ENCODE results near the gene PCARE. TPM values are rescaled to one million over a fixed set of nuclear protein-coding genes. Genes with fewer than 3 reads are reported as not detected.

PCARE gene
- not detected for total RNA-seq

DNA sequence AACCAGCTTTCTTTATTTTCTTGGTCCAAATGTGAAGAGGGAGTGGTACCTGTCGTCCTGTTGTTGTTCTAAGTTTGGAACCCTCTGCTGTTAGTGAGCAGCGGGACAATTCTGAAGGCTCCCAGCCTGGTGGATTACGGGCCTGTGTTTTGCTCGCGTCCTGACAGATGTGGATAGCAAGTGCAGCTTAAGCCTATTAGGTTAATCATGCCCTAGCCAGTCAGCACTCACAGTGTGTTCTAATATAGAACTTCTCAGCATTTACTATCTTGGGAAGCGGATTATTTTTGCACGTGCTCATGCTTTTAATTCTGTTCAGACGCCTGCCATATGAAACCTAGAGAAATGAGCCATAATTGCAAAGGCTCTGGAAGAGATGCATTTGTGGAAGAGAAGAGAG, at the start of gene PCARE:
Gene PCARE (minus strand): TSS at position 113 of the 400 bp plus-strand sequence. CDS start 262 bp downstream, outside the sequence.
- no peaks in the 10 kb centered on the region for H3K27me3 ChIP-seq
- H3K27ac ChIP-seq, result no peak within 1 kb of the TSS
- intact Hi-C loops (cut with DNase I), result no loop called here
- H3K4me3 ChIP-seq, result no peak within 1 kb of the TSS
- no peaks in the 10 kb centered on the region for H3K9me3 ChIP-seq
- H3K36me3 ChIP-seq, result no peaks in the 10 kb centered on the region
- H3K4me1 ChIP-seq, result no peaks in the 10 kb centered on the region
- TF ChIP-seq, protein P1, sequence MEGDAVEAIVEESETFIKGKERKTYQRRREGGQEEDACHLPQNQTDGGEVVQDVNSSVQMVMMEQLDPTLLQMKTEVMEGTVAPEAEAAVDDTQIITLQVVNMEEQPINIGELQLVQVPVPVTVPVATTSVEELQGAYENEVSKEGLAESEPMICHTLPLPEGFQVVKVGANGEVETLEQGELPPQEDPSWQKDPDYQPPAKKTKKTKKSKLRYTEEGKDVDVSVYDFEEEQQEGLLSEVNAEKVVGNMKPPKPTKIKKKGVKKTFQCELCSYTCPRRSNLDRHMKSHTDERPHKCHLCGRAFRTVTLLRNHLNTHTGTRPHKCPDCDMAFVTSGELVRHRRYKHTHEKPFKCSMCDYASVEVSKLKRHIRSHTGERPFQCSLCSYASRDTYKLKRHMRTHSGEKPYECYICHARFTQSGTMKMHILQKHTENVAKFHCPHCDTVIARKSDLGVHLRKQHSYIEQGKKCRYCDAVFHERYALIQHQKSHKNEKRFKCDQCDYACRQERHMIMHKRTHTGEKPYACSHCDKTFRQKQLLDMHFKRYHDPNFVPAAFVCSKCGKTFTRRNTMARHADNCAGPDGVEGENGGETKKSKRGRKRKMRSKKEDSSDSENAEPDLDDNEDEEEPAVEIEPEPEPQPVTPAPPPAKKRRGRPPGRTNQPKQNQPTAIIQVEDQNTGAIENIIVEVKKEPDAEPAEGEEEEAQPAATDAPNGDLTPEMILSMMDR (IDR thresholded peaks at IDR 0.05), result no peak
- no peak for DNase-seq
- H3K9ac ChIP-seq (ENCODE audit: low read depth in 2 of 2, low read length in 2 of 2), result no peak within 1 kb of the TSS

- H3K27ac ChIP-seq, result no peak overlapping the region
- H3K36me3 ChIP-seq, result no peaks in the 10 kb centered on the region
- no peaks in the 10 kb centered on the region for H3K9me3 ChIP-seq
- H3K27me3 ChIP-seq, result no peaks in the 10 kb centered on the region
- no peaks in the 10 kb centered on the region for H3K4me1 ChIP-seq
- H3K9ac ChIP-seq (ENCODE audit: low read depth in 2 of 2, low read length in 2 of 2), result no peak overlapping the region
- intact Hi-C loops (cut with DNase I), result no loop called here
- TF ChIP-seq, protein P1 (IDR thresholded peaks at IDR 0.05), result no peak
- H3K4me3 ChIP-seq, result no peak overlapping the region
- DNase-seq, result no peak
These were observed 49.5 kb upstream of the PCARE start for GRCh38 chr2:29123617-29124349.

GRCh38 chr2:29120846-29121245, 46.5 kb upstream of the PCARE start:
- Histone ChIP-seq H3K4me1 (no peaks in the 10 kb centered on the region), H3K9me3 (no peaks in the 10 kb centered on the region), H3K27me3 (no peaks in the 10 kb centered on the region), H3K27ac (no peak overlapping the region), H3K4me3 (no peak overlapping the region), H3K9ac (ENCODE audit: low read depth in 2 of 2, low read length in 2 of 2) (no peak overlapping the region), H3K36me3 (no peaks in the 10 kb centered on the region)
- no peak for DNase-seq
- intact Hi-C loops (cut with DNase I), result no loop called here
- TF ChIP-seq, protein P1 (IDR thresholded peaks at IDR 0.05), result no peak

GRCh38 chr2:29119211-29119610, 44.9 kb upstream of the PCARE start:
- Histone ChIP-seq H3K4me1 (no peaks in the 10 kb centered on the region), H3K9me3 (no peaks in the 10 kb centered on the region), H3K36me3 (no peaks in the 10 kb centered on the region), H3K9ac (ENCODE audit: low read depth in 2 of 2, low read length in 2 of 2) (no peak overlapping the region), H3K27ac (no peak overlapping the region), H3K4me3 (no peak overlapping the region), H3K27me3 (no peaks in the 10 kb centered on the region)
- TF ChIP-seq, protein P1 (IDR thresholded peaks at IDR 0.05), result no peak
- intact Hi-C loops (cut with DNase I), result no loop called here
- DNase-seq, result no peak

DNA sequence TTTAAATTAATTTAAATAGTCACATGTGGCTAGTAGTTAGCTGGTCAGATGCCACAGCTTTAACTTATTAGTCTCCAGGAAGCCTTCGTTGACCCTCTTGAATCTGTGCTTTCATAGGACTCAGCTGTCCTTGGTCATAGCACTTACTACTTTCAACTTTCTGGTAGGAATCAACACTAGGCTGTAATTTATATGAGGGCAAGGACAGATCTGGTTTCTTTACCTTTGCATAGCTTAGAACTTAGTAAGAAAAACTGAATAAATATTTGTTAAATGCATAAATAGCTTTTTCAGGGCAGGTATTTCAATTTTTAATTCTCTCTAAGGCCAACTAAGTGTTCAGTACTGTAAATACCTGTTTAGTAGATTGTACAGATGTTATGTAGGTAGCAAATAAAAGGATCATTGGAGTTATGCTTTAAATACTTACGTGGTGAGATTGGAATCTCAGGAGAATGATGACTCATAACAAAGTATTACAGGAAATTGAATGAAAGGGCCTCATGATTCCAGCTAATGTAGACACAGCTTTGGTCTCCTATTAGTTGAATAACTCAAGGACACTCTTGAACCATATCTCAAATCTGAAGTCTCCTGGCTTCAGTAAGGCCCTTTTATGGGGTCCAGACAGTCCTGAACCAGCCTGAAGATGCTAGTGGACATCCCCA, 43.4 kb upstream of the PCARE start:
- Histone ChIP-seq H3K36me3 (no peaks in the 10 kb centered on the region), H3K9me3 (no peaks in the 10 kb centered on the region), H3K9ac (ENCODE audit: low read depth in 2 of 2, low read length in 2 of 2) (no peak overlapping the region), H3K27me3 (no peaks in the 10 kb centered on the region), H3K27ac (no peak overlapping the region), H3K4me3 (no peak overlapping the region), H3K4me1 (no peaks in the 10 kb centered on the region)
- no peak for DNase-seq
- TF ChIP-seq, protein P1 (IDR thresholded peaks at IDR 0.05), result no peak
- intact Hi-C loops (cut with DNase I), result no loop called here
